CD14-positive monocyte (primary cell): ENCODE results near the gene PSKH1. TPM values are rescaled to one million over a fixed set of nuclear protein-coding genes. Genes with fewer than 3 reads are reported as not detected.

Experiments used
- DNase-seq, 3 donors: peaks; one replicate each; pipeline ENCODE4 v3.0.0-alpha.2; 2011 to 2022
- H2AFZ ChIP-seq: 2 replicates; pipeline ENCODE4 v1.6.0; 2012; ENCODE audit warnings: mild to moderate bottlenecking, low read depth, low read length, inconsistent platforms; ENCODE audit not compliant: insufficient read depth, poor library complexity, severe bottlenecking
- H3K27ac ChIP-seq, 2 donors: 1 replicate in 1 of 2; 2 replicates in 1 of 2; pipeline ENCODE4 v1.5.1; 2012 to 2013; ENCODE audit warnings: low read length in 2 of 2, control low read depth in 1 of 2, inconsistent platforms in 1 of 2, low read depth in 1 of 2, mild to moderate bottlenecking in 1 of 2
- H3K27me3 ChIP-seq, 2 donors: one replicate each; pipeline versions ENCODE4 v1.6.0 to v1.6.1; 2011 to 2013; ENCODE audit warnings: low read length in 2 of 2; ENCODE audit not compliant: control insufficient read depth in 2 of 2, insufficient read depth in 2 of 2
- H3K36me3 ChIP-seq, 2 donors: replicated peaks in 1 of 2; 1 replicate in 1 of 2; 2 replicates in 1 of 2; pipeline versions ENCODE4 v1.5.1 to v1.6.1; 2012 to 2013; ENCODE audit warnings: low read length in 2 of 2, control low read depth in 1 of 2, inconsistent platforms in 1 of 2, mild to moderate bottlenecking in 1 of 2; ENCODE audit not compliant: insufficient read depth in 2 of 2, control insufficient read depth in 1 of 2
- H3K4me1 ChIP-seq, 2 donors: 1 replicate in 1 of 2; 2 replicates in 1 of 2; pipeline versions ENCODE4 v1.5.1 to v1.6.1; 2012 to 2013; ENCODE audit warnings: low read length in 2 of 2, control low read depth in 1 of 2, inconsistent platforms in 1 of 2, mild to moderate bottlenecking in 1 of 2, moderate library complexity in 1 of 2; ENCODE audit not compliant: insufficient read depth in 2 of 2, control insufficient read depth in 1 of 2
- H3K4me2 ChIP-seq: replicated peaks from 2 replicates; pipeline ENCODE3; 2012; ENCODE audit warnings: low read length, moderate library complexity, mild to moderate bottlenecking; ENCODE audit not compliant: poor library complexity, severe bottlenecking; ENCODE audit errors: extremely low read depth
- H3K4me3 ChIP-seq, 3 experiments: fragments of 200-600 bp in 1 of 3; sonication (generic) in 1 of 3; replicated peaks in 1 of 3; 1 replicate in 2 of 3; 2 replicates in 1 of 3; pipeline ENCODE4 v1.5.1; 2011 to 2013; ENCODE audit warnings: low read length in 3 of 3, mild to moderate bottlenecking in 3 of 3, control low read depth in 2 of 3, low read depth in 2 of 3, inconsistent platforms in 1 of 3, moderate library complexity in 1 of 3
- H3K79me2 ChIP-seq: 2 replicates; pipeline ENCODE4 v1.6.0; 2012; ENCODE audit warnings: mild to moderate bottlenecking, control low read depth, inconsistent platforms, low read length, moderate library complexity; ENCODE audit not compliant: insufficient read depth
- H3K9ac ChIP-seq: 2 replicates; pipeline ENCODE4 v1.6.0; 2017; ENCODE audit warnings: low read length, mild to moderate bottlenecking; ENCODE audit not compliant: insufficient read depth, poor library complexity, severe bottlenecking
- H3K9me3 ChIP-seq, 2 donors: replicated peaks in 1 of 2; 1 replicate in 1 of 2; 2 replicates in 1 of 2; pipeline versions ENCODE4 v1.5.1 to v1.6.1; 2012 to 2013; ENCODE audit warnings: low read length in 2 of 2, control low read depth in 1 of 2; ENCODE audit not compliant: control insufficient read depth in 1 of 2, insufficient read depth in 1 of 2
- H4K20me1 ChIP-seq: 2 replicates; pipeline ENCODE4 v1.6.0; 2012; ENCODE audit warnings: mild to moderate bottlenecking, low read length, control low read depth, moderate library complexity; ENCODE audit not compliant: insufficient read depth
- H3K27ac Mint-ChIP-seq, 7 donors: one replicate each; pipeline ENCODE4 v1.8.0; 2020; ENCODE audit warnings: mild to moderate bottlenecking in 7 of 7, mixed read lengths in 7 of 7, moderate library complexity in 6 of 7, inconsistent platforms in 2 of 7
- H3K27me3 Mint-ChIP-seq, 3 donors: one replicate each; pipeline ENCODE4 v1.8.0; 2021 to 2022; ENCODE audit warnings: low read depth in 3 of 3, mild to moderate bottlenecking in 3 of 3, mixed read lengths in 3 of 3, moderate library complexity in 3 of 3, inconsistent platforms in 1 of 3
- H3K36me3 Mint-ChIP-seq, 2 donors: one replicate each; pipeline ENCODE4 v1.8.0; 2020; ENCODE audit warnings: mixed read lengths in 2 of 2, inconsistent platforms in 1 of 2, mild to moderate bottlenecking in 1 of 2
- H3K4me1 Mint-ChIP-seq: one replicate; pipeline ENCODE4 v1.8.0; 2020; ENCODE audit warnings: mild to moderate bottlenecking, mixed read lengths
- H3K4me3 Mint-ChIP-seq, 2 donors: one replicate each; pipeline ENCODE4 v1.8.0; 2020; ENCODE audit warnings: mild to moderate bottlenecking in 2 of 2, mixed read lengths in 2 of 2, moderate library complexity in 1 of 2
- H3K9me3 Mint-ChIP-seq, 7 donors: one replicate each; pipeline ENCODE4 v1.8.0; 2020 to 2022; ENCODE audit warnings: mixed read lengths in 7 of 7, mild to moderate bottlenecking in 6 of 7, moderate library complexity in 6 of 7, inconsistent platforms in 2 of 7
- WGBS: methylation state at CpG from one replicate; pipeline ENCODE4 v1.1.5; 2013; ENCODE audit warnings: missing lambda C conversion rate; ENCODE audit not compliant: insufficient coverage; 5-methylcytosine and 5-hydroxymethylcytosine counted together
- intact Hi-C, 2 donors: fragments of 100-400 bp; cut with micrococcal nuclease; formaldehyde crosslinking; loops; one replicate each; pipeline versions ENCODE4 v1.15.0 to v1.15.1; 2023
- polyA plus RNA-seq, 3 donors: library from polyadenylated mRNA; depleted of rRNA in 1 of 3; unstranded in 2 of 3; stranded (reverse) in 1 of 3; fragments of 300-500 nt in 2 of 3; fragments of >200 nt in 1 of 3; fragmentation: Illumina TruSeq in 2 of 3; gene quantifications; 1 replicate in 2 of 3; 2 replicates in 1 of 3; pipeline ENCODE4 v1.2.3, GENCODE V29; 2012 to 2021
- TF ChIP-seq, protein P1 (sequence below): fragments of 200-600 bp; IDR thresholded peaks from one replicate; pipeline ENCODE4 v1.8.0; 2022; ENCODE audit warnings: antibody characterized with exemption, mild to moderate bottlenecking

Gene PSKH1
- polyA plus RNA-seq, 3 donors = 11.0 to 19.7 (median 16.8) TPM

DNA sequence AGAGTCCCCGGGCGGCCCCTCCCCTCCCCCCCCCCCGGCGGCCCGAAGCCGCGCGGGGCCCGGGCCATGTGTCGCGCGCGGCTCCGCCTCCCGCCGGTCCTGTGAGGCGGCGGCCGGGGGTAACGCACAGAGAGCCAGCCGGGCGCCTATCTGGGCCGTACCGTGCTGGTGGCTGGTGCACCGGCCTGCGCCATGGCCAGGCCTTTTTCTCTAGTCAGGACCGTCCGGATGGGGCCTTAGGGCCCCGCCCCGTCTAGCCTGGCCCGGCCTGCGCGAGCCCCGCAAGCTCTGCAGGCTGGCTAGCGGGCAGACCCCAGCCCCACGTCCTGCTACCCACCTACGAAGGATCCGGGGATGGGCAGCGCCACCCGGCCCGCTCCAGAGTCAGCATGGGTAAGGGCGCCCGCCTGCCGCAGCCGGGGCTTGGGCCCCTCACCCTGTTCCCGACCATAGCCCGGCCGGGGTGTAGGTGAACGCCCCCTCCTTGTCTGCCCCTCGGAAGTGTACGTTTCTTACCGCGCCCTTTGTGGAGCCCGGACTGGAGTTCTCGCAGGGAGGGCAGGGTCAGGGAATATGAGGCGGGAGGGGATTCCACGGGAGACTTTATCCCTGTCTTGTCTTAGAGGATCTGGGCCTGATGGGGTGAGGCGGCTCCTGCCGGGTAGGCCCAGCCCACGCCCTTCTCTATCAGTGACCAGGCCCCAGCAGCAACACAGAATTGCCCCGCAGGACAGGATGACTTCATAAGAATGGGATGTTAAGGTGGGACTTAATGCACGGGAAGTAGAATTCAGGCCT is 45.8 kb upstream of the PSKH1 start, which contains the start of gene CENPT:
Gene CENPT (minus strand): TSS at position 630 of the 798 bp plus-strand sequence. CDS start 13,834 bp downstream, outside the sequence.
- H3K9ac ChIP-seq = peak within 1 kb of the TSS; percentile 83
- peak within 1 kb of the TSS; percentile 58 to 94 (median 90) for H3K4me3 ChIP-seq
- Mint-ChIP-seq H3K4me1 (peaks cover 49% of the 10 kb centered on the region), H3K9me3 (peaks cover 0 to 5% (median 0%) of the 10 kb centered on the region in 7 donors), H3K4me3 (peak within 1 kb of the TSS; percentile 82 to 93), H3K27me3 (peaks cover 0 to 1% (median 1%) of the 10 kb centered on the region in 3 donors), H3K36me3 (peaks cover 4 to 5% of the 10 kb centered on the region in 2 donors), H3K27ac (peak within 1 kb of the TSS in 6 of 7 donors; percentile 70 to 94 (median 86))
- H3K9me3 ChIP-seq = no peaks in the 10 kb centered on the region
- intact Hi-C loops = loop anchor here in 1 of 2 donors (2.0 to 10.0 kb wide), 2 partner anchors 26 to 182 kb away; partner anchors contain the start of genes ACD, C16orf86, EDC4 and ENKD1
- H4K20me1 ChIP-seq = peaks cover 50% of the 10 kb centered on the region
- H3K79me2 ChIP-seq = peaks cover 88% of the 10 kb centered on the region
- WGBS = under 1% methylated on average over 52 of the region's 62 CpGs
- peak within 1 kb of the TSS; percentile 98 for H2AFZ ChIP-seq
- no peaks in the 10 kb centered on the region for H3K36me3 ChIP-seq
- peak in 2 of 3 donors; percentile 47 to 51 for DNase-seq
- H3K4me1 ChIP-seq = peaks cover 49 to 58% of the 10 kb centered on the region in 2 donors
- peak within 1 kb of the TSS; percentile 81 to 83 for H3K27ac ChIP-seq
- TF ChIP-seq, protein P1, sequence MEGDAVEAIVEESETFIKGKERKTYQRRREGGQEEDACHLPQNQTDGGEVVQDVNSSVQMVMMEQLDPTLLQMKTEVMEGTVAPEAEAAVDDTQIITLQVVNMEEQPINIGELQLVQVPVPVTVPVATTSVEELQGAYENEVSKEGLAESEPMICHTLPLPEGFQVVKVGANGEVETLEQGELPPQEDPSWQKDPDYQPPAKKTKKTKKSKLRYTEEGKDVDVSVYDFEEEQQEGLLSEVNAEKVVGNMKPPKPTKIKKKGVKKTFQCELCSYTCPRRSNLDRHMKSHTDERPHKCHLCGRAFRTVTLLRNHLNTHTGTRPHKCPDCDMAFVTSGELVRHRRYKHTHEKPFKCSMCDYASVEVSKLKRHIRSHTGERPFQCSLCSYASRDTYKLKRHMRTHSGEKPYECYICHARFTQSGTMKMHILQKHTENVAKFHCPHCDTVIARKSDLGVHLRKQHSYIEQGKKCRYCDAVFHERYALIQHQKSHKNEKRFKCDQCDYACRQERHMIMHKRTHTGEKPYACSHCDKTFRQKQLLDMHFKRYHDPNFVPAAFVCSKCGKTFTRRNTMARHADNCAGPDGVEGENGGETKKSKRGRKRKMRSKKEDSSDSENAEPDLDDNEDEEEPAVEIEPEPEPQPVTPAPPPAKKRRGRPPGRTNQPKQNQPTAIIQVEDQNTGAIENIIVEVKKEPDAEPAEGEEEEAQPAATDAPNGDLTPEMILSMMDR = no peak
- H3K27me3 ChIP-seq = no peaks in the 10 kb centered on the region
- peak within 1 kb of the TSS; percentile 97 for H3K4me2 ChIP-seq

DNA sequence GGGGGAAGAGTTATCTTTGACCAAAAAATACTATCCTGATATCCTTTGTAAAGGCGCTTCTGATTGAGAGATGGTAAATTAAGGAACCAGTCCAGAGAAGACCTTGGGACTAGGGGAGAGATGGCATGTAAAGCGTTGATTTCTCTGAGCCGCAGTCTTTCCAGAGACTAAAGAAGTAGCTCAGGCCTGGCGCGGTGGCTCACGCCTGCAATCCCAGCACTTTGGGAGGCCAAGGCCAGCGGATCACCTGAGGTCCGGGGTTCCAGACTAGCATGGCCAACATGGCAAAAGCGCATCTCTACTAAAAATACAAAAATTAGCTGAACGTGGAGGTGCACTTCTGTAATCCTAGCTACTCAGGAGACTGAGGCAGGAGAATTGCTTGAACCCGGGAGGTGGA is 44.9 kb upstream of the PSKH1 start:
- peak overlapping the region in 1 of 2 donors; percentile 89 for H3K4me3 Mint-ChIP-seq
- Histone ChIP-seq H3K27ac (peak overlapping the region in 1 of 2 donors; percentile 83), H3K9me3 (no peaks in the 10 kb centered on the region), H3K4me2 (peak overlapping the region; percentile 97), H4K20me1 (peaks cover 45% of the 10 kb centered on the region), H3K9ac (peak overlapping the region; percentile 83), H3K79me2 (peaks cover 93% of the 10 kb centered on the region), H3K27me3 (no peaks in the 10 kb centered on the region), H3K36me3 (no peaks in the 10 kb centered on the region), H2AFZ (no peak overlapping the region), H3K4me1 (peaks cover 43 to 49% of the 10 kb centered on the region in 2 donors), H3K4me3 (peak overlapping the region in 1 of 3 experiments; percentile 90)
- peaks cover 4 to 5% of the 10 kb centered on the region in 2 donors for H3K36me3 Mint-ChIP-seq
- TF ChIP-seq, protein P1 = no peak
- intact Hi-C loops = loop anchor here in 1 of 2 donors (10.0 kb wide), 1 partner anchor 183 kb away; the partner anchor contains the start of genes ACD, C16orf86, ENKD1 and PARD6A
- H3K9me3 Mint-ChIP-seq = peaks cover 0 to 3% (median 0%) of the 10 kb centered on the region in 7 donors
- 96% methylated on average over 9 of the region's 11 CpGs for WGBS
- peak overlapping the region in 3 of 7 donors; percentile 56 to 89 (median 70) for H3K27ac Mint-ChIP-seq
- peaks cover 0 to 1% (median 1%) of the 10 kb centered on the region in 3 donors for H3K27me3 Mint-ChIP-seq
- peaks cover 43% of the 10 kb centered on the region for H3K4me1 Mint-ChIP-seq
- no peak for DNase-seq
